HFFc6 (cell line): ENCODE measurements around the gene CCSER1. TPM values are rescaled to one million over a fixed set of nuclear protein-coding genes. Genes with fewer than 3 reads are reported as not detected.

ENCODE experiments used
- DNase-seq: peaks from one replicate; pipeline ENCODE4 v3.0.0-alpha.2; 2018
- H3K27ac Mint-ChIP-seq: 2 replicates; pipeline ENCODE4 v1.8.0; 2020; ENCODE audit warnings: mild to moderate bottlenecking, mixed read lengths
- H3K27me3 Mint-ChIP-seq: 2 replicates; pipeline ENCODE4 v1.8.0; 2021; ENCODE audit warnings: mild to moderate bottlenecking, moderate library complexity, mixed read lengths; ENCODE audit not compliant: insufficient read depth
- H3K36me3 Mint-ChIP-seq: 2 replicates; pipeline ENCODE4 v1.8.0; 2021; ENCODE audit warnings: low read depth, mixed read lengths
- H3K4me1 Mint-ChIP-seq: 2 replicates; pipeline ENCODE4 v1.8.0; 2020; ENCODE audit warnings: low read depth, mixed read lengths
- H3K4me3 Mint-ChIP-seq: 2 replicates; pipeline ENCODE4 v1.8.0; 2020; ENCODE audit warnings: mild to moderate bottlenecking, moderate library complexity, mixed read lengths
- H3K9me3 Mint-ChIP-seq: 2 replicates; pipeline ENCODE4 v1.8.0; 2020; ENCODE audit warnings: mild to moderate bottlenecking, mixed read lengths
- CTCF ChIP-seq: fragments of 200-600 bp; sonication (generic); IDR thresholded peaks from 2 replicates; pipeline ENCODE4 v1.5.0; 2021; ENCODE audit warnings: antibody characterized with exemption, mild to moderate bottlenecking
- total RNA-seq, 6 experiments: library from RNA; stranded (reverse); fragmentation: NEBNext Ultra II Directional; extraction: Animal tissue kit (Norgen Biotek cat#: 25700); gene quantifications; 2 replicates in 1 of 6; 3 replicates in 5 of 6; pipeline ENCODE4 v1.2.3, GENCODE V29; 2021

CCSER1 gene
- total RNA-seq, 6 experiments from 2014 or later: not detected

DNA sequence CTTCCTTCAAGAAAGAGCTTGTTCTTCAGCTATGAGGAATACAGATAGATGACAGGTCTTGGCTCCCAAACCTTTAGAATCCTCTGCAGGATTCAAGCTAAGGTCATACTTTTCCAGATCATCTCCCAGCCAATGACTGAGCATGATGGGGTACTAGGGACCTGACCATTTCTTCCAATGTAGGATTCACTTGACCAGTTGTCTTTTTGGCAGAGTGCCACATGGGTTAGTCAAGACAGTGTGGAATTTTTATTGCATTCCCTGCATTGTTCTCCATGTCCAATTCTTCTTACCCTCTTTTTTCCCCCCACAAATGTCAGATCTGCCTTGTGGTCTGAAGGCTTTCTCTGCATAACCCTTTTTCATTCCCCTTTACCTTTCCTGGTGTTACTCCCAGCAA, 99.5 kb downstream of the CCSER1 start:
- peaks cover 21% of the 10 kb centered on the region for H3K9me3 Mint-ChIP-seq
- no peak for DNase-seq
- no peaks in the 10 kb centered on the region for H3K27me3 Mint-ChIP-seq
- no peaks in the 10 kb centered on the region for H3K4me1 Mint-ChIP-seq
- no peak for TF ChIP-seq CTCF
- H3K36me3 Mint-ChIP-seq: no peaks in the 10 kb centered on the region
- H3K4me3 Mint-ChIP-seq: no peak overlapping the region
- H3K27ac Mint-ChIP-seq: no peak overlapping the region

DNA sequence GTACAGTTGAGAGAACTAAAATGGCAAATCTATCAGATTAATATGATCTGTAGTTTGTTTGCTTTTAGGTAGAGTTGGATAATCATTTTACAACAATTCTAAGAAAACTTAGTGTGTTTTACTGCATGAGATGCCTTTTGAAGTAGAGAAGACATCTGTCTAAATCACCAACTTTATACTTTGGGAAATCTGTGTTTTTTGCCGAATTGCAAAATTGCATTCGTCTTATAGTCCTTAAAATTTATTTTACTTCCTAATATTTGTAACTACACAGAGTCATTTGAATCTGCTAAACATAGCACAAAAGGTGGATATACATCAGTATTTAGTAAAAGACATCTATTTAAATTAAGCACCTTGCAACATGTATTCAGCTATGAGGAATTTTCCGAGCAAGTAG, 100.0 kb downstream of the CCSER1 start:
- Mint-ChIP-seq H3K4me3 (no peak overlapping the region), H3K27ac (no peak overlapping the region), H3K27me3 (no peaks in the 10 kb centered on the region), H3K9me3 (peaks cover 21% of the 10 kb centered on the region), H3K4me1 (no peaks in the 10 kb centered on the region), H3K36me3 (no peaks in the 10 kb centered on the region)
- no peak for TF ChIP-seq CTCF
- no peak for DNase-seq

DNA sequence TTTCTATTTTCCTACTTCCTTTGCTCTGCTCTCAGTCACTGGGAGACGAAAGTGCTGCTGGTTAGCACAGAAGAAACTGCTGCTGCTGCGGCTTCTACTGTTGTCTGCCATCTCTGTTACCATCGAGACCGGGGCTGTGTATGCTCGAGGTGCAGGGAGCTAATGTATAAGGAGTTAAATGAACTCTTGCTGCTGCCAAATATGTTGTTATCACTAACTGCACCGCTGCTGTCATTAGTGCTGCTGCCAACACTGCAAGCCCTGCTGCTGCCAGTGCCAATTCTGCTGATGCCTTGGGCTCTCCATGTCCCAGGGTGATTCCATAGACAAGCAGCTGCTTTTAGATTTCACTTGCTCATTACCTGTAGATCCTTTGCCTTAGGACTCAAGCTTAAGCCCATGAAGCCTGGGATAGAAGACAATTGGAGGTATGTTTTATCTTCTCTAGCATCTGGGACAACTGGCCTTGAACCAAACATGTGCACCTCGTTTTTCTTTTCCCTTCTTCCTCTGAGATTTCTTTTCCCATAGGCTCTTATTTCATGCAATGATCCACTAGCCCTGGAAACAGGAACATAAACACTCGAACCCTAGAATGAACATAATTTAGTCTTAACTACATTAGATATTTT, 107.8 kb downstream of the CCSER1 start:
- H3K4me1 Mint-ChIP-seq: no peaks in the 10 kb centered on the region
- TF ChIP-seq CTCF: no peak
- DNase-seq: no peak
- no peak overlapping the region for H3K27ac Mint-ChIP-seq
- no peaks in the 10 kb centered on the region for H3K27me3 Mint-ChIP-seq
- peaks cover under 1% of the 10 kb centered on the region; the same call in 1 of the 2 replicates for H3K9me3 Mint-ChIP-seq
- H3K36me3 Mint-ChIP-seq: no peaks in the 10 kb centered on the region
- no peak overlapping the region for H3K4me3 Mint-ChIP-seq

DNA sequence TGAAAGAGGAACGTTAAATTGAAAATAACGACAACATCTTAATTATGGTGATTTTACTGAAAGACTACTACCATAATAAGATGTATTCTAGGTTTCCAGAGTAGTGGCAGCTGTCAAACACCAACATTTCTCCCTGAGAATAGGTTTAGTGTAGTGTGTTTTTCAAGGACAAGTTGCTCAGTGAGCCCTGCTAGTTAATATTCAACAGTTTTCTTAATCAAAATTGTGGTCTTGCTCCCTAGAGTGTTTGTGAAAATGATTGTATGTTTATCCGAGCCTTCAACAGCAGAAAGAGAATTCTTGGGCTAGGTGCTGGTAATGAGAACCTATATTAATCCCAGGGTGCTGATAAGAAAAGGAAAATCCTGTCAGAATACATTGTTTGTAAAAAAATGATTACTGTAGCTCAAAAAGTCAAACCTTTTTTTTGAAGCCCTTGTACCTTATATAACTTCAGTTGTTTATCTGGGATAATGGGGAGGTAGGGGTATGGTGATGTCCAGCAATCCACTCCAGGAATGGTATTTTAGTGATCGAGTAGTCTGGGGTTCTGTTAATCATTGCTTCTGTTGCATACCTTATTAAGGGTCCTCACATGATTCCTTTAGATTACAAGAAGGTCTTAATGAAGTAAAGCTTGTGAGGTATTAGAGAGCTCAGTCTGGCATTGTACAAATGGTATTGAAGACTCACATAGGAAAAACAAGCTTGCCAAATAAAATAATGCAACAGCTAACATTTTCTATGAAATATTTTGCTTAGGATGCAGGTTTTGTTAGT, 110.7 kb downstream of the CCSER1 start:
- H3K9me3 Mint-ChIP-seq: peaks cover 3% of the 10 kb centered on the region
- no peak overlapping the region for H3K27ac Mint-ChIP-seq
- H3K27me3 Mint-ChIP-seq: no peaks in the 10 kb centered on the region
- H3K4me1 Mint-ChIP-seq: no peaks in the 10 kb centered on the region
- H3K36me3 Mint-ChIP-seq: no peaks in the 10 kb centered on the region
- DNase-seq: no peak
- no peak for TF ChIP-seq CTCF
- no peak overlapping the region for H3K4me3 Mint-ChIP-seq

GRCh38 chr4:90240333-90240732, 113.1 kb downstream of the CCSER1 start:
- no peak for TF ChIP-seq CTCF
- no peak for DNase-seq
- H3K27ac Mint-ChIP-seq: no peak overlapping the region
- H3K4me1 Mint-ChIP-seq: no peaks in the 10 kb centered on the region
- no peaks in the 10 kb centered on the region for H3K36me3 Mint-ChIP-seq
- H3K9me3 Mint-ChIP-seq: peaks cover 3% of the 10 kb centered on the region
- H3K27me3 Mint-ChIP-seq: no peaks in the 10 kb centered on the region
- no peak overlapping the region for H3K4me3 Mint-ChIP-seq
